Mononuclear cell (primary cell): ENCODE data around the gene FGD6. TPM values are rescaled to one million over a fixed set of nuclear protein-coding genes. Genes with fewer than 3 reads are reported as not detected.
A peak's percentile ranks its signal among the peaks of the same experiment; 100 is the strongest.
"Not testable (repeated sequence)": the region's sequence is repeated elsewhere in the genome, so short reads cannot be mapped to it uniquely, and the experiment has no call there.

Source experiments
- H3K27me3 ChIP-seq: 2 replicates; pipeline ENCODE4 v1.6.0; 2011; ENCODE audit warnings: low read length, control low read depth; ENCODE audit not compliant: insufficient read depth
- H3K4me1 ChIP-seq: 2 replicates; pipeline ENCODE4 v1.5.1; 2011; ENCODE audit warnings: mild to moderate bottlenecking, low read length, control low read depth; ENCODE audit not compliant: insufficient read depth
- H3K4me3 ChIP-seq: 2 replicates; pipeline ENCODE4 v1.5.1; 2011; ENCODE audit warnings: mild to moderate bottlenecking, low read length, moderate library complexity
- H3K9me3 ChIP-seq: 2 replicates; pipeline ENCODE4 v1.5.1; 2011; ENCODE audit warnings: low read depth, mild to moderate bottlenecking, control low read depth, low read length
- total RNA-seq: library from RNA; depleted of rRNA; stranded (reverse); fragments of >200 nt; gene quantifications from one replicate; pipeline ENCODE4 v1.2.3, GENCODE V29; 2012

Gene FGD6
- total RNA-seq, 1 donor = 5.2 TPM

DNA sequence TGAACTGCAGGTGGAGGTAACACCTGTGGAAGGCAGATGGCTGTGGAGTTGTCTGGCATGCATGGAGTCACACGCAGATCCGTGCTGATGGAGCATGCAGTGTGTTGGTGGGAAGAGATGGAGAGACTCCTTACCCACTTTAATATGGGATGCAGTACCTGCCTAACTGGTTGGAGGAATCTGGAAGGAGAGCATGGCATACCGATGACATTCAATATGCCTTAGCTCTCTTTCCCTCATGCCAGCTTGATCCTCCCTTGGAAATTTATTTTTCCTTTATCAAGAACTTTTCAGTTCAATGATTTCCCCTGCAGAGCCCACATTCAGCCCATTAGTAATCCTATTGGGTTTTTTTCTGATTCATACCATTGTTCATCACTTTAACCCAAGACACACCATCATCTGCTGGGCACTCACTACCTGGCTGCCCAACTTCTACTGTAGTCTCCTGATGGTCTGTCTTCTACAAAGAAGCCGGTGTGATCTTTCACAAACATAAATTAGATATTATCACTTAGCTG is 117.9 kb downstream of the FGD6 start:
- Histone ChIP-seq H3K4me3 (no peak overlapping the region), H3K27me3 (no peaks in the 10 kb centered on the region), H3K9me3 (no peaks in the 10 kb centered on the region), H3K4me1 (peaks cover 34% of the 10 kb centered on the region)

DNA sequence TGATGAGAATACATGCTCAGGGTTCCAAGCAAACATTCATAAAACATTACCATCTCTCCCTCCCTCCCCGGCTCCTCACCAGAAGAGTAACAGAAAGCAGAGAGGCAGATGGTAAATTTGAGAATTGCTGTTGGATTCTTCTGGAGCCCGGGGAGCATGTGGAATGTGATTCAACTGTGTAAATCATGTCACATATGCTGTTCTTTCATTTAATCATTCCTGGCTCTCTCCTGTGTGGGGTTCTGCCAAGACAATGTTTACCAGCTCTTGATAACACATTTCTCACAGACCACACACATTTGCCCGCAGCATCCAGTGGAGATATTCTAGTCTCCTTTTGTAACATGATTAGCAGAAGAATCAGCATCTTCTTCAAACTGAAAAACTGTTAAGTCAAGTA is 120.4 kb downstream of the FGD6 start:
- no peaks in the 10 kb centered on the region for H3K27me3 ChIP-seq
- no peak overlapping the region for H3K4me3 ChIP-seq
- H3K9me3 ChIP-seq = no peaks in the 10 kb centered on the region
- H3K4me1 ChIP-seq = peaks cover 15% of the 10 kb centered on the region

DNA sequence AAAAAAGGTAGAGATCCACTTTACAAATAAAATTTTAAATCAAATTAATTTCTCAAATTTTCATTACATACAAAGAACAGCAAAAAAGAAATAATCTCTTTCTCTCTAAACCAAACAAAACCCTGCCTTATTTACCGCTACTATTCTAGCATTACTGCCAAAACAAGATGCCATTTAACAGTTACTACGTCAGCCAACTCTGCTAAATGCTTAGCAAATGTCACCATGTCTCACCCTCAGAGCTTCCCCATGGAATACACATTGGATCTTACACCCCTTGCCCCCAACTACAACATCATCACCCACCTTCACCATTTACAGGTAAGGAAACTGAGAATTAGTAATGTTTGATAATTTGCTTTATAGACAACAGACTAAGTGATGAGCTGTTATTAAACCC is 120.9 kb downstream of the FGD6 start:
- Histone ChIP-seq H3K9me3 (no peaks in the 10 kb centered on the region), H3K4me1 (peaks cover 15% of the 10 kb centered on the region), H3K27me3 (no peaks in the 10 kb centered on the region), H3K4me3 (no peak overlapping the region)

DNA sequence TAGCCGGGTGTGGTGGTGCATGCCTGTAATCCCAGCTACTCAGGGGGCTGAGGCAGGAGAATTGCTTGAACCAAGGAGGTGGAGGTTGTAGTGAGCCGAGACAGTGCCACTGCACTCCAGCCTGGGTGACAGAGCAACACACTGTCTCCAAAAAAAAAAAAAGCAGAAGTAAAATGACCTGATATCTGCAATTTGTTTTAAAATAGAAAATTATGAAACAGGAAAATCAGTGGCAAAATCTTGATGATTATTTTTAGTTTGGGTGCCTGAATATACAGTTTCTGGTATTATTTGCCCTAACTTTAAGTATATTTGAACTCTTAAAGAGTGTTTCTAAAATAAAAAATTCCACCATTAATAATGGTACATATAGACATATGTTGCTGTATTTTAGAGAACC is 121.4 kb downstream of the FGD6 start:
- H3K9me3 ChIP-seq, H3K27me3 ChIP-seq, H3K4me3 ChIP-seq: not testable (repeated sequence)
- H3K4me1 ChIP-seq = peaks cover 15% of the 10 kb centered on the region

DNA sequence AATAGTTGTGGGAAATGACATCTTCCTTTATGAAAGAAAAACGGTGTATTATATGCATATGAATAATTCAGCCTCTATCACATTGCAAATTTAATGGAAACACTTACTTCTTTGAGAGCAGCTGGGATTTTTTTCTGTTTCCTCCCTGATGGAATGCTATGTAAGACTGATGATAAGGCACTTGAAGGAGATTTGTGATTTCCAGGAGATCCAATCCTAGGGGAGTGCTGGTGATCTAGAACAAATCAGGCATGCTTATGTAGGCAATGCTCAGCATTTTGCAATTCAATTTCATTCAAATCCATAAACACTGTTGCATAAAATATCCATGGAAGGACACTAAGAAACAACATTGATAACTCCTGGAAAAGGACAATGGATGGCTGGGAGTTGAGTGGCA is 127.8 kb downstream of the FGD6 start:
- Histone ChIP-seq H3K4me3 (no peak overlapping the region), H3K4me1 (peaks cover 9% of the 10 kb centered on the region), H3K9me3 (no peaks in the 10 kb centered on the region), H3K27me3 (no peaks in the 10 kb centered on the region)

DNA sequence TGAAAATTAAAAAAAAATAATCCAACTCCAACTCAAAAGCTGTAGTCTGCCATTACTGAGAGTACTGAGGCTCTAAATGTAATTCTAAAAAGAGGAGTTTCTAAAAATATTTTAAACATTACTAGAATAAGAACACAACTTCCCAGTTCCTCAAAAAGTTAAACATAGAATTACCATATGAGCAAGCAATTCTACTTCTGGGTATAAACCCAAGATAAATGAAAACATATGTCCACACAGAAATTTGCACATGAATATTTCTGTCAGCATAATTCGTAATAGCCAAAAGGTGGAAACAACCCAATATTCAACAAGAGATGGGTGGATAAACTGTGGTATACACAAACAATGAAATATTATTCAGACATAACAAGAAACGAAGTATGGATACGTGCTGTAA is 128.9 kb downstream of the FGD6 start:
- Histone ChIP-seq H3K4me3 (no peak overlapping the region), H3K27me3 (no peaks in the 10 kb centered on the region), H3K9me3 (no peaks in the 10 kb centered on the region), H3K4me1 (peaks cover 9% of the 10 kb centered on the region)

DNA sequence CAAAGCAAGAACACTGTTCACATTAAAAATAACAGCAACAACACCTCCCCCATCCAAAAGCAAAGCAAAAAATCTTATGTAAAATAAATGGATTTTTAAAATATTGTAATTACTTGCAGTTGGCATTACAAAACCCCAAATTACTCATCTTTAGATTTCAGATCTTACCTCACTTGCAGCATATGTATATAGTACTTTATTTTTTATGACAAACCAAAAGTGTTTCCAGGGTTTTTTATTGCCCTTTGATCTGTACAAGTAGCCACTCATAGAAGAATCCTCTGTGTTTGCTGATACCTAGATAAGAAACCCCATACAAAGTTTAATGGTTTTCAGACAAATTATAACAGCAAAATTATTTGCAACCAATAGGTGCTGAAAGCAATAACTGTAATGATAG is 131.7 kb downstream of the FGD6 start:
- Histone ChIP-seq H3K27me3 (no peaks in the 10 kb centered on the region), H3K4me1 (peaks cover 9% of the 10 kb centered on the region), H3K4me3 (no peak overlapping the region), H3K9me3 (no peaks in the 10 kb centered on the region)

DNA sequence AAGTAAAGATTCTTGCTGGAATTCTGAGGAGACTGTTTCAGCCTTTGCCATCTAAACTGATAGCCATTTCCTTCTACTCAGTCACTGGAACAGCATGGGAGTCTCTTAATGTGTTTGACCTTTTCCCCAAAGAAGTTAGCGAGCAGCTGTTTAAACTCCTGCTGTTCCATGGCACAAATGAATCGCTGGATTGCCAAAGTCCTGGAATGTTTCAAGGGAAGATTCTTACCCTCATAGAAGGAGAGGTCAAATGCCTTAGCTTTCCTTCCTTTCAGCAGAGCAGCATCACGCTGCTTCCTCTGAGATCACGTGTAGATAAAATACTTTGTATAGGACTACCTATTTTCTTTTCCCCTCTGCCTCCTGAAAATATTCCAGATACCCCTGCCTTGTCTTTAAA is 133.3 kb downstream of the FGD6 start:
- H3K4me3 ChIP-seq = no peak overlapping the region
- peaks cover 9% of the 10 kb centered on the region for H3K4me1 ChIP-seq
- no peaks in the 10 kb centered on the region for H3K27me3 ChIP-seq
- H3K9me3 ChIP-seq = no peaks in the 10 kb centered on the region

DNA sequence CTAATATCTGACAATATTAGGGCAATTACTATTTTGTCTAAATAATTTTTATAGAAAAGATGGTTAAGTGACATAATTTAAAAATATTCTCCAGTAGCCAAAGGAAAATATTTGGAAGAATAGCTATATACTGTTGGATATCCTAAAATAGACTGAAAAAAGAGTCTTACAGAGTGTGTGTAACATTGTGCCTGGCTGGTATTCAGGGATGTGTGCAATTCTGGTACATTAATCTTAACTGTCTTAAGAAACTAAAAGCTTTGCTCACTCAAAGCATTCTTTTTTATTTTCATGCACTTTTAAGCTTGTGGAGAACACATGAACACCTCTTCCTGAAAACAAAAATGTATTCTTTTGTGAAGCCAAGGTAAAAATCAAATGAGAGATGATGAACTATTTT is 133.8 kb downstream of the FGD6 start:
- Histone ChIP-seq H3K27me3 (no peaks in the 10 kb centered on the region), H3K4me1 (peaks cover 5% of the 10 kb centered on the region), H3K9me3 (no peaks in the 10 kb centered on the region), H3K4me3 (no peak overlapping the region)

DNA sequence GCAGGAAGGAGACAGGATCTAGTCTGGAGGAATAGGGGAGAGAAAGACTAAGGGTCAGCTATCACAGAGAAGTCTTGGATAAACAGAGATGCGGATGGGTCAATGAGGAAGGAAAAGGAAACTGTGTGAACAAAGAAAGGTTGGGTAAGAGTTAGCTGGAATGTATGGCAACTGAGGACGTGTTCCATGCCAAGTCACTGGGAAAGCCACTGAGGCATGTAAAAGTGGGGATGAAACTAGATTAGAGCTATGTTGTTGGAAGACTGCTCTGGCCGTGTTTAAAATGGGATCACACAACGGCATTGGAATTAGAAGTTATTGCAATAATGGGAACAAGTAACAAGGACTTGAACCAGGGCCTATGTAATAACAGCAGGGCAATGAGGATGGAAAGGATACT is 139.9 kb downstream of the FGD6 start:
- peaks cover 3% of the 10 kb centered on the region for H3K4me1 ChIP-seq
- no peak overlapping the region for H3K4me3 ChIP-seq
- H3K9me3 ChIP-seq = no peaks in the 10 kb centered on the region
- no peaks in the 10 kb centered on the region for H3K27me3 ChIP-seq

DNA sequence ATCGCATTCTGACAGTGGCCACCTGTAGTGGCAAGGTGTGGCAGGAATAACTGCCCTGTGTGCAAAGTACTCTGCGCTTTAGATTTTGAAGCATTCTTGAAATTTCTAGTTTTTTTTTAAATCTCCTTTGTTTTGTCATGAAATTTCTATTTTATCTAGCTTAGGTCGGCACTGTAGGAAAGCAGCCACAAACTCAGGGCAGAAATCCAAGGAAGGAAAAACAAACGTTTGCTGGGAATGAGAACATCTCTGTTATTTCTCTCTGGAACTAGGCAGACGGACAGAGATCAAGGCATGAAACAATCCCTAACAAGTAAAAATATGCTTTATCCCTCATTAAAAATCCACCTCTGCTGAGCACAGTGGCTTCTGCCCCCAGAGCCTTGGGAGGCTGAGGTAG is 142.5 kb downstream of the FGD6 start:
- no peaks in the 10 kb centered on the region for H3K27me3 ChIP-seq
- peaks cover 8% of the 10 kb centered on the region for H3K4me1 ChIP-seq
- no peak overlapping the region for H3K4me3 ChIP-seq
- H3K9me3 ChIP-seq = no peaks in the 10 kb centered on the region

DNA sequence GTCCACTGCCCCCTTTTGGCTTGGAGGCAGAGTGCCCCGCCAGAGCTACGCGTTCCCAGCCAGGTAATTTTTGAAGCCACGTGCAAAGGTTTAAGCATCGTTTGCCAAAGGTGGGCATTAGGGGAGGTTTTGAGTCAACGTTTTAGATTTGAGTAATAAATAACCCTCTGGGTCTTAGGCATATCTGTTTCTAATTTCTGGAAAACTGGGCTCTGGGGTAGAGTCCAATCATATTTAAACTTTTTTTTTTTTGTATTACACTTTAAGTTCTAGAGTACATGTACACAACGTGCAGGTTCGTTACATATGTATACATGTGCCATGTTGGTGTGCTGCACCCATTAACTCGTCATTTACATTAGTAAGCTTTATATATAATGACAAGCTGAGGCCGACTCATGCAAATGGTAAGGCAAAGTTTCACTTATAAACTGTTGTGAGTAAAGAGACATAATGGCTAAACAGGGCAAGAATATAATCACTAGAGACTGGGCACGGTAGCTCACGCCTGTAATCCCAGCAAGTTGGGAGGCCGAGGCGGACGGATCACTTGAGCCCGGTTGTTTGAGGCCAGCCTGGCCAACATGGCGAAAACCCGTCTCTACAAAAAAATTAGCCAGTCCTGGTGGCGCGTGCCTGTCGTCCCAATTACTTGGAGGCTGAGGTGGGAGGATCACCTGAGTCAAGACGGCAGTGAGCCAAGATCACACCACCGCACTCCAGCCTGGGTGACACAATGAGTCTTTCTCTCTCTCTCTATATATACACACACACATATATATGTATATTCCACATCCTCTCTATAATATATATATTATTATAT is 143.4 kb downstream of the FGD6 start:
- Histone ChIP-seq H3K4me1 (peaks cover 8% of the 10 kb centered on the region), H3K4me3 (peak overlapping the region; percentile 90)

DNA sequence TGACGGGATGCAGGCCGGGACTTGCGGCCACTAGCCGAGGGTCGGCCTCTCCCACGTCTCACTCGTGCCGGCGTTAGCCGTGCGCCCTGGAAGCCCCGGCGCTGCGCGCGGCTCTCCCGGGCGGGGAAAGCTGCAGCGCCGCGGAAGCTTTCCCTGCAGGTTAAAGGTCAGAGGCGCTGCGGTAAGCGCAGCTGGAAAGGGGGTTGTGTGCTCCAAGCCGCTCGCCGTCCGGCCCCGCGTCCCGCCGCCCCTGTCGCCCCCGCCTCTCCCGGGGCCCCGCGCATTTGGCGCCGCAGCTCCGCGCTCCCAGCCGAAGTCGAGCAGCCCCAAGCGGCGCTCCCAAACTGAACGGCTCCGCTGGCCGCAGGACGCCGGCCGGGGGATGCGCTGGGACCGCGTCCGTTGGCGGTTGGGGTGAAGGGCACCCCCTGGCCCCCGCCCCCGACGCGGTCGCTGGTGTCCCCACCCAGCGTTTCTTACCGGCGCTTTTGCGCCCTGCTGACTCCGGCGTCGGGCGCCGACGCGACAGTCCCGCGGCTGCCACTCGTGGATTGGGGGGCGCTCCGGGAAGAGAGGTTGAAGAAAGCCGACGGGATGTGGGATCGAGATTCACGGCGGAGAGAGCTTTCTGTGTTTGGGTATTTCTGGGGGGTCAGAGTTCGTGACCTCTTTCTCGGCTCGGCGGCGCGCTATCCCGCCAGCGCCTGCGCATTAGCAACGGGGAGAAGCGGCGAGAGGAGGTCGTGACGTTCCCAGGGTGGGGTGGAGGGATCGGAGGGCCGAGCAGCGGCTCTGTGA is 144.2 kb downstream of the FGD6 start, which contains the start of gene NR2C1:
NR2C1 (minus strand) TSS at position 719 of the 798 bp plus-strand sequence. CDS start 6,234 bp downstream, outside the sequence.
- H3K27me3 ChIP-seq = no peaks in the 10 kb centered on the region
- H3K4me1 ChIP-seq = peaks cover 8% of the 10 kb centered on the region
- H3K9me3 ChIP-seq = no peaks in the 10 kb centered on the region
- peak within 1 kb of the TSS; percentile 90 for H3K4me3 ChIP-seq

More for the DNA sequence above, 143.4 kb downstream of the FGD6 start:
- Histone ChIP-seq H3K27me3 (no peaks in the 10 kb centered on the region), H3K9me3 (no peaks in the 10 kb centered on the region)

DNA sequence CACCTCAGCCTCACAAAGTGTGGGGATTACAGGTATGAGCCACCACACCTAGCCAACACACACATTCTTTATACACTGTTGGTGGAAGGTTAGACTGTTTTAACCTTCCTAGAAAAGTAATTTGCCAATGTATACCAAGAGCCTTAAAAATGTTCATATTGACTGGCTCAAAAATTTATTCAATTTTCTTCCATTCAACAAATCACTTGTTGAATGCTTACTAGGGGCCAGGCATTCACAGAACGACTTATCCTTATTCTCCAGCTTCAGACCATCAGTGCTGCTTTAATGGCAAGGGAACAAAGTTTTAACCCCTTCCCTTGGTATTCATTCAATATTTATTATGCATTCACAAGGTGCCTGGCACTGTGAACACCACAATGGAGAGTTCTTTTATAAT is 146.9 kb downstream of the FGD6 start:
- no peaks in the 10 kb centered on the region for H3K9me3 ChIP-seq
- peaks cover 8% of the 10 kb centered on the region for H3K4me1 ChIP-seq
- H3K4me3 ChIP-seq = no peak overlapping the region
- no peaks in the 10 kb centered on the region for H3K27me3 ChIP-seq

DNA sequence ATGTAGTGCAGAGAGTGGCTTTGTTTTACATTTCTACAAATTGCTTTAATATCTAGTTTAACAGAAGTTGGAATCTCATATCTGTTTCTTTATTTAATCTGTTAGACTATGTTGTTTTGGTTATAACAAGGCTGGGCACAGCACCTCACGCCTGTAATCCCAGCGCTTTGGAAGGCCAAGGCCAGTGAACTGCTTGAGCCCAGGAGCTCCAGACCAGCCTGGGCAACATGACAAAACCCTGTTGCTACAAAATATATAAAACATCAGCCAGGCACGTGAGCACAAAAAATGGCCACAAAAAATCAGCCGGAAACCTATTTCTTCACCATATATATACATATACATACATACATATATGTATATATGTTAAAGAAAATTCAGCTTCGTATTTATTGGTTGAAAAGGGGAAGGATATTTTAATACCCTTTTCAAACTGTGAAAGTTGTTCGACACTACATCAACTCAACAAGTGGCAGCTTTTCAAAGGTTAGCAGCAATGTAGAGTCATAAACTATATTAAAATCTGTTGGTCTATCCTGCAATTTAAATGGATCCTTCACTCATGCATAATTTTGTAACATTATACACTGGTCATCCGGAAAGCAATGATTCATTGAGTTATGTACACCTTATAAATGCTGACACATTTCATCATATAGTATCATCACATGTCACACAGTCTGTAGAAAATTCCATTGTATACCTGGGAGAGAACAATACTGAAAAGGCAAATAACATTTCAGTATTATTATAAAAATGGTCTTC is 151.0 kb downstream of the FGD6 start:
- Histone ChIP-seq H3K27me3 (no peaks in the 10 kb centered on the region), H3K4me1 (no peaks in the 10 kb centered on the region), H3K9me3 (no peaks in the 10 kb centered on the region), H3K4me3 (no peak overlapping the region)
